ENCODE measurements around the gene OR2T27.
"Not testable (repeated sequence)": the region's sequence is repeated elsewhere in the genome, so short reads cannot be mapped to it uniquely, and the experiment has no call there.

OR2T27 gene, protein sequence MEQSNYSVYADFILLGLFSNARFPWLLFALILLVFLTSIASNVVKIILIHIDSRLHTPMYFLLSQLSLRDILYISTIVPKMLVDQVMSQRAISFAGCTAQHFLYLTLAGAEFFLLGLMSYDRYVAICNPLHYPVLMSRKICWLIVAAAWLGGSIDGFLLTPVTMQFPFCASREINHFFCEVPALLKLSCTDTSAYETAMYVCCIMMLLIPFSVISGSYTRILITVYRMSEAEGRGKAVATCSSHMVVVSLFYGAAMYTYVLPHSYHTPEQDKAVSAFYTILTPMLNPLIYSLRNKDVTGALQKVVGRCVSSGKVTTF

DNA sequence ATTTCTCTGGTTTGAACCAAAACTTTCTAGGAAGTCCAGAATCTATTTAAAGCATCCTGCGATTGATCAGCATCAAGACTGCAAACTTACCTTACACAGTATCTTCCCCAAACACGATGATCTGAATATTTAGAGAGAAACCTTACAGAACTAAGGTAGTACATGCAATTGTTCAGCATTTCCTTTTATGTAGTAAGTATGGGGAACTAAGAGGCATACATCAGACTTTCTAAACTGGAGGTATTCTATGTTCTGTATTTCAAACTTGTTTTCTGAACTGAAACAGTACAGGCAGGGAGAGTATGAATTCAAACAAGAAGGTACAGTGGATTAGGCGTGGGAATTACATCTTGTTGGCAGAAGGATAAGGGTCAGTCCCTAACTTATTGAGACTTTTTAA is at the start of gene OR2T27:
OR2T27 (minus strand) TSS at position 175 of the 400 bp plus-strand sequence. CDS start 4,644 bp downstream, outside the sequence.
- H3K27me3 ChIP-seq (ENCODE audit: control insufficient read depth, low read length); H3K4me3 ChIP-seq (ENCODE audit: low read length); H3K9me2 ChIP-seq (replicated peaks; ENCODE audit: control insufficient read depth, low read length); H3K36me3 ChIP-seq (ENCODE audit: control insufficient read depth, low read length); H3K79me2 ChIP-seq (ENCODE audit: control insufficient read depth, low read length); H3K9me3 ChIP-seq (ENCODE audit: control insufficient read depth, insufficient read depth, low read length); H4K20me1 ChIP-seq (ENCODE audit: control insufficient read depth, insufficient read depth, low read depth, low read length); H3K27ac ChIP-seq (ENCODE audit: low read depth, low read length); H3K4me2 ChIP-seq (ENCODE audit: low read length); H3K4me1 ChIP-seq (ENCODE audit: control insufficient read depth, low read length); H3F3A ChIP-seq (ENCODE audit: control insufficient read depth, insufficient read depth): not testable (repeated sequence)

DNA sequence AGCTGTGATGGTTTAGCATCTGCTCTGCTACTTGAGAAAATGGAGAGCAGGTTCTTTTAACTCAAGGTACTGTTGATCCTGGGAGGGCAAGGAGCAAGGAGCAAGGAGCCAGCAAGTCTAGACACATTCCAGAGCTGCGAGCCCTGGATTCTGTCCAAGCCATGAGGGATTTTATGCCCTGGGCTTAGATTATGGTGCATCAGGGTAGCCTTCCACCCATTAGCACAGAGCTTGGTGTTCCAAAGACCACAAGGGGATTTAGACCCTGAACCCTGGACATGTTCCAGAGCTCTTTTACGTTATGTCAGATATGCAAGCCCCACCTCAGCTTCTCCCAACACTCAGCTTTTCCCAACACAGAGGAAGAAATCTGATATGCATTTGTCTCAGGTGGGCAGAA is 49.3 kb upstream of the OR2T27 start:
- H4K20me1 ChIP-seq (ENCODE audit: control insufficient read depth, insufficient read depth, low read depth, low read length): no peaks in the 10 kb centered on the region
- no peak for TF ChIP-seq EZH2phosphoT487 (IDR thresholded peaks at IDR 0.05; ENCODE audit: borderline replicate concordance, low read length)
- TF ChIP-seq, protein P1, sequence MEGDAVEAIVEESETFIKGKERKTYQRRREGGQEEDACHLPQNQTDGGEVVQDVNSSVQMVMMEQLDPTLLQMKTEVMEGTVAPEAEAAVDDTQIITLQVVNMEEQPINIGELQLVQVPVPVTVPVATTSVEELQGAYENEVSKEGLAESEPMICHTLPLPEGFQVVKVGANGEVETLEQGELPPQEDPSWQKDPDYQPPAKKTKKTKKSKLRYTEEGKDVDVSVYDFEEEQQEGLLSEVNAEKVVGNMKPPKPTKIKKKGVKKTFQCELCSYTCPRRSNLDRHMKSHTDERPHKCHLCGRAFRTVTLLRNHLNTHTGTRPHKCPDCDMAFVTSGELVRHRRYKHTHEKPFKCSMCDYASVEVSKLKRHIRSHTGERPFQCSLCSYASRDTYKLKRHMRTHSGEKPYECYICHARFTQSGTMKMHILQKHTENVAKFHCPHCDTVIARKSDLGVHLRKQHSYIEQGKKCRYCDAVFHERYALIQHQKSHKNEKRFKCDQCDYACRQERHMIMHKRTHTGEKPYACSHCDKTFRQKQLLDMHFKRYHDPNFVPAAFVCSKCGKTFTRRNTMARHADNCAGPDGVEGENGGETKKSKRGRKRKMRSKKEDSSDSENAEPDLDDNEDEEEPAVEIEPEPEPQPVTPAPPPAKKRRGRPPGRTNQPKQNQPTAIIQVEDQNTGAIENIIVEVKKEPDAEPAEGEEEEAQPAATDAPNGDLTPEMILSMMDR (IDR thresholded peaks at IDR 0.05; ENCODE audit: low read depth, low read length, poor library complexity, severe bottlenecking): no peak
- no peaks in the 10 kb centered on the region for H3K4me1 ChIP-seq (ENCODE audit: control insufficient read depth, low read length)
- no peaks in the 10 kb centered on the region for H3K36me3 ChIP-seq (ENCODE audit: control insufficient read depth, low read length)
- no peak overlapping the region for H3K4me2 ChIP-seq (ENCODE audit: low read length)
- no peak overlapping the region for H3K27ac ChIP-seq (ENCODE audit: low read depth, low read length)
- H3F3A ChIP-seq (ENCODE audit: control insufficient read depth, insufficient read depth): no peaks in the 10 kb centered on the region
- H3K27me3 ChIP-seq (ENCODE audit: control insufficient read depth, low read length): peaks cover 6% of the 10 kb centered on the region; the same call in 1 of the 2 replicates
- H3K9me3 ChIP-seq (ENCODE audit: control insufficient read depth, insufficient read depth, low read length): no peaks in the 10 kb centered on the region
- H3K79me2 ChIP-seq (ENCODE audit: control insufficient read depth, low read length): no peaks in the 10 kb centered on the region
- no peak overlapping the region for H3K4me3 ChIP-seq (ENCODE audit: low read length)
- H3K9me2 ChIP-seq (replicated peaks; ENCODE audit: control insufficient read depth, low read length): no peaks in the 10 kb centered on the region

DNA sequence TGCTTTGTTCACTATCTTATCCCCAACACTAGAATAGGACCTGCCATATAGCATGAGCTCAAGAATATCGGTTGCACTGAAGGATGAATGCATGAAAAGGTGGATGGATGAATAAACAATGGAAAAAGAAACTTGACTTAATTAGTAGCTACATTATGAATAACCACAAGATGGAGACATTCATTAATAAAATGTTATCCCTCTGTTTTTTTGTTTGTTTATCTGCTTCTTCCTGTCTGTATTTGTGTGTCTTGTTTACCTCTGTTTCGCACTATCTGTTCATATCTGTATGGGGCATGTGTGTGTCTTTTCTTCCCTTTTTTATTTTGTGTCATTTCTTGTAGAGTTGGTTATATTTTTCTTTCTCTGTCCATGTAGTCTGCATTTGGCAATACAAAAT is 48.3 kb upstream of the OR2T27 start:
- no peak for TF ChIP-seq EZH2phosphoT487 (IDR thresholded peaks at IDR 0.05; ENCODE audit: borderline replicate concordance, low read length)
- TF ChIP-seq, protein P1 (IDR thresholded peaks at IDR 0.05; ENCODE audit: low read depth, low read length, poor library complexity, severe bottlenecking): peak; percentile 29
- Histone ChIP-seq H3K27me3 (ENCODE audit: control insufficient read depth, low read length) (peaks cover 6% of the 10 kb centered on the region; the same call in 1 of the 2 replicates), H3K9me3 (ENCODE audit: control insufficient read depth, insufficient read depth, low read length) (no peaks in the 10 kb centered on the region), H3F3A (ENCODE audit: control insufficient read depth, insufficient read depth) (no peaks in the 10 kb centered on the region), H3K4me2 (ENCODE audit: low read length) (no peak overlapping the region), H3K4me3 (ENCODE audit: low read length) (no peak overlapping the region), H3K36me3 (ENCODE audit: control insufficient read depth, low read length) (no peaks in the 10 kb centered on the region), H3K79me2 (ENCODE audit: control insufficient read depth, low read length) (no peaks in the 10 kb centered on the region), H3K4me1 (ENCODE audit: control insufficient read depth, low read length) (no peaks in the 10 kb centered on the region), H3K27ac (ENCODE audit: low read depth, low read length) (no peak overlapping the region), H4K20me1 (ENCODE audit: control insufficient read depth, insufficient read depth, low read depth, low read length) (no peaks in the 10 kb centered on the region), H3K9me2 (replicated peaks; ENCODE audit: control insufficient read depth, low read length) (no peaks in the 10 kb centered on the region)

DNA sequence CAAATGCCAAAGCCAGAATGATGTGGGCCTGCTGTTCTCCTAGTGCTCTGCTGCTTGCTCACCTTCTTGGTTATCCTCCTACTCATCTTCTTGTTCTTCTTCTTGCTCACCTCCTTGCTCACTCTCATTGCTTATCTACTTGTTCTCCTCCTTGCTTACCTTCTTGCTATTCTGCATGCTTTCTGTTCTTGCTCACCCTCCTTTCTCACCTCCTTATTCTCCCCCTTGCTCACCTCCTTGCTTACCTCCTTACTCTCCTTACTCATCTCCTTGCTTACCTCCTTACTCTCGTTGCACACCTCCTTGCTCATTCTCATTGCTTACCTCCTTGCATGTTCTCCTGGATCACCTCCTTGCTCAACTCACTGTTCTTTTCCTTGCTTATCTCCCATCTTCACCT is 47.4 kb upstream of the OR2T27 start, which contains the start of gene OR14I1:
OR14I1 (minus strand) TSS at position 53 of the 400 bp plus-strand sequence.
- Histone ChIP-seq H3K9me3 (ENCODE audit: control insufficient read depth, insufficient read depth, low read length) (no peaks in the 10 kb centered on the region), H3K27me3 (ENCODE audit: control insufficient read depth, low read length) (peaks cover 8% of the 10 kb centered on the region; the same call in 1 of the 2 replicates), H3K4me2 (ENCODE audit: low read length) (no peak within 1 kb of the TSS), H3K4me1 (ENCODE audit: control insufficient read depth, low read length) (no peaks in the 10 kb centered on the region), H3K9me2 (replicated peaks; ENCODE audit: control insufficient read depth, low read length) (no peaks in the 10 kb centered on the region), H3K36me3 (ENCODE audit: control insufficient read depth, low read length) (no peaks in the 10 kb centered on the region), H3K27ac (ENCODE audit: low read depth, low read length) (no peak within 1 kb of the TSS), H3K4me3 (ENCODE audit: low read length) (no peak within 1 kb of the TSS), H4K20me1 (ENCODE audit: control insufficient read depth, insufficient read depth, low read depth, low read length) (no peaks in the 10 kb centered on the region), H3K79me2 (ENCODE audit: control insufficient read depth, low read length) (no peaks in the 10 kb centered on the region), H3F3A (ENCODE audit: control insufficient read depth, insufficient read depth) (no peaks in the 10 kb centered on the region)
- TF ChIP-seq EZH2phosphoT487 (IDR thresholded peaks at IDR 0.05; ENCODE audit: borderline replicate concordance, low read length): no peak
- TF ChIP-seq, protein P1 (IDR thresholded peaks at IDR 0.05; ENCODE audit: low read depth, low read length, poor library complexity, severe bottlenecking): no peak
